Gastroesophageal sphincter (tissue), 3 donors: ENCODE data around the gene HYAL1.

Source experiments
- CTCF ChIP-seq, 4 experiments: fragments of 200-600 bp in 2 of 4; fragments of 450-650 bp in 2 of 4; sonication (generic) in 1 of 4; IDR thresholded peaks; one replicate each; pipeline ENCODE4 v1.5.1; 2017 to 2019; ENCODE audit warnings: antibody characterized with exemption in 4 of 4, mild to moderate bottlenecking in 2 of 4, moderate library complexity in 2 of 4
- EP300 ChIP-seq: sonication (generic); formaldehyde crosslinking; IDR thresholded peaks from one replicate; pipeline ENCODE4 v1.6.1; 2017; ENCODE audit warnings: antibody characterized with exemption, mild to moderate bottlenecking
- POLR2A ChIP-seq, 2 donors: fragments of 450-650 bp; IDR thresholded peaks; one replicate each; pipeline ENCODE4 v1.6.1; 2017; ENCODE audit warnings: antibody characterized with exemption in 2 of 2, mild to moderate bottlenecking in 2 of 2, moderate library complexity in 1 of 2
- POLR2AphosphoS5 ChIP-seq: sonication (generic); formaldehyde crosslinking; IDR thresholded peaks from one replicate; pipeline ENCODE4 v1.6.1; 2017; ENCODE audit warnings: antibody characterized with exemption

GRCh38 chr3:50323092-50323600, 19.8 kb upstream of the HYAL1 start:
- TF ChIP-seq CTCF (IDR thresholded peaks at IDR 0.05) (no peak), POLR2AphosphoS5 (no peak), EP300 (no peak), POLR2A (IDR thresholded peaks at IDR 0.05) (no peak)
